HG03442 (cell line): ENCODE measurements around the gene PNKD.
"Not testable (repeated sequence)": the region's sequence is repeated elsewhere in the genome, so short reads cannot be mapped to it uniquely, and the experiment has no call there.

Experiments
- ATAC-seq: cut with Tn5 transposase; IDR thresholded peaks from one replicate; pipeline ENCODE4 v1.9.1; 2021; ENCODE audit warnings: mild to moderate bottlenecking, moderate library complexity; ENCODE audit not compliant: unreplicated experiment

Gene PNKD

GRCh38 chr2:218314764-218315163 is 44.4 kb downstream of the PNKD start:
- ATAC-seq: not testable (repeated sequence)

- ATAC-seq: no peak
These were observed 45.1 kb downstream of the PNKD start for GRCh38 chr2:218315397-218315796.

- no peak for ATAC-seq
These were observed 46.9 kb downstream of the PNKD start for GRCh38 chr2:218317303-218317630.

GRCh38 chr2:218317835-218318234 is 47.5 kb downstream of the PNKD start:
- no peak for ATAC-seq

GRCh38 chr2:218318241-218318640 is 47.9 kb downstream of the PNKD start:
- ATAC-seq: no peak

- no peak for ATAC-seq
These were observed 49.6 kb downstream of the PNKD start for GRCh38 chr2:218319813-218320365.

GRCh38 chr2:218320704-218321336 is 50.5 kb downstream of the PNKD start:
- no peak for ATAC-seq

- peak; percentile 69 for ATAC-seq
These were observed 52.6 kb downstream of the PNKD start for GRCh38 chr2:218322768-218323525.

- no peak for ATAC-seq
These were observed 53.5 kb downstream of the PNKD start for GRCh38 chr2:218323526-218324472.

- ATAC-seq: no peak
These were observed 55.3 kb downstream of the PNKD start for GRCh38 chr2:218325566-218326160.

- no peak for ATAC-seq
These were observed 56.0 kb downstream of the PNKD start for GRCh38 chr2:218326315-218326714.

- no peak for ATAC-seq
These were observed 57.3 kb downstream of the PNKD start for GRCh38 chr2:218327451-218328210.

GRCh38 chr2:218328294-218328693 is 58.0 kb downstream of the PNKD start:
- no peak for ATAC-seq

GRCh38 chr2:218329027-218329825 is 58.9 kb downstream of the PNKD start:
- ATAC-seq: peak; percentile 50

GRCh38 chr2:218329826-218330593 is 59.7 kb downstream of the PNKD start:
- ATAC-seq: peak; percentile 36

- no peak for ATAC-seq
These were observed 61.4 kb downstream of the PNKD start for GRCh38 chr2:218331745-218332144.

GRCh38 chr2:218332288-218332687 is 62.0 kb downstream of the PNKD start:
- ATAC-seq: no peak

GRCh38 chr2:218332920-218333645 is 62.8 kb downstream of the PNKD start:
- no peak for ATAC-seq
